GM12801 (cell line): Measurements from ENCODE around the gene DAB2IP.

ENCODE experiments used
- CTCF ChIP-seq: IDR thresholded peaks from one replicate; pipeline ENCODE4 v1.5.1; 2011; ENCODE audit warnings: control low read depth; ENCODE audit not compliant: insufficient read length; ENCODE audit errors: extremely low read depth

DAB2IP gene

GRCh38 chr9:121833061-121833460, 181.6 kb downstream of the DAB2IP start:
- TF ChIP-seq CTCF, result no peak
